Thoracic aorta (tissue), 2 donors: ENCODE results near the gene XIST. TPM values are rescaled to one million over a fixed set of nuclear protein-coding genes. Genes with fewer than 3 reads are reported as not detected.

Experiments used
- ATAC-seq: fragments of 150-250 bp; one replicate; pipeline ENCODE4 v1.8.0; 2017; ENCODE audit warnings: low read depth; ENCODE audit not compliant: insufficient number of reproducible peaks, low FRiP score
- DNase-seq: peaks from one replicate; pipeline ENCODE4 v3.0.0-alpha.2; 2020; ENCODE audit warnings: low spot score
- H3K27ac ChIP-seq, 2 donors: fragments of 200-600 bp; sonication (generic); 1 replicate in 1 of 2; 2 replicates in 1 of 2; pipeline ENCODE4 v1.5.1; 2016; ENCODE audit warnings: mild to moderate bottlenecking in 2 of 2, moderate library complexity in 2 of 2
- H3K27me3 ChIP-seq: fragments of 200-600 bp; sonication (generic); replicated peaks from 2 replicates; pipeline ENCODE4 v1.6.0; 2016; ENCODE audit warnings: mild to moderate bottlenecking; ENCODE audit not compliant: insufficient read depth
- H3K36me3 ChIP-seq: fragments of 200-600 bp; sonication (generic); one replicate; pipeline ENCODE4 v1.5.1; 2016
- H3K4me1 ChIP-seq, 2 donors: fragments of 200-600 bp; sonication (generic); 1 replicate in 1 of 2; 2 replicates in 1 of 2; pipeline versions ENCODE4 v1.5.1 to v1.6.0; 2016; ENCODE audit warnings: low read depth in 2 of 2, mild to moderate bottlenecking in 1 of 2; ENCODE audit not compliant: control insufficient read depth in 1 of 2
- H3K4me3 ChIP-seq: fragments of 200-600 bp; sonication (generic); 2 replicates; pipeline ENCODE4 v1.5.1; 2016; ENCODE audit warnings: mild to moderate bottlenecking
- H3K9me3 ChIP-seq: fragments of 200-600 bp; sonication (generic); 2 replicates; pipeline ENCODE4 v1.5.1; 2016
- total RNA-seq, 2 donors: library from RNA; depleted of rRNA; stranded (reverse); fragments of >200 nt; gene quantifications; one replicate each; pipeline versions ENCODE4 v1.1.0 to v1.2.3, GENCODE V29; 2016
- TF ChIP-seq, protein P1 (sequence below): fragments of 200-600 bp; sonication (generic); IDR thresholded peaks from one replicate; pipeline ENCODE4 v1.5.1; 2019; ENCODE audit warnings: antibody characterized with exemption

The XIST gene
- total RNA-seq, 2 donors from 2014 or later, result 0.42 TPM; not detected in 1

DNA sequence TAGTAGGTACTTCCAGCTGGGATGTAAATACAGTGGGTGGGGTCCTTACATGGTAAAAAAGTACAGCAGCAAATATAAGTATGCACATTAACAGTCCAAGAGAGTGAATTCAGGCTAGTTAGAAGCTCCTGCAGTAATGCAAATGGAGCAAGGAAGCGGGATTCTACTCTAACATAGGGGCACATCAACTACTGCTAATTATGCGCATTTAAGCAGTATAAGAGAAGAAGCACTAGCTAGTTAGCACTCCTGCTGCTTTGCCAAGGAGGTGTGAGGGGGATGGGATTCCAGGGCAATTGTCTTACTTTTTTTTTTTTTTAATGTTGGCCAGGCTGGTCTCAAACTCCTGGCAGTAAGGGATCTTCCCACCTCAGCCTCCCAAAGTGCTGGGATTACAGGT is 5.4 kb downstream of the XIST start:
- no peaks in the 10 kb centered on the region for H3K27me3 ChIP-seq
- DNase-seq (no peak), ATAC-seq (no peak)
- H3K36me3 ChIP-seq, result no peaks in the 10 kb centered on the region
- H3K4me3 ChIP-seq, result no peak overlapping the region
- H3K4me1 ChIP-seq, result no peaks in the 10 kb centered on the region
- no peak overlapping the region for H3K27ac ChIP-seq
- TF ChIP-seq, protein P1, sequence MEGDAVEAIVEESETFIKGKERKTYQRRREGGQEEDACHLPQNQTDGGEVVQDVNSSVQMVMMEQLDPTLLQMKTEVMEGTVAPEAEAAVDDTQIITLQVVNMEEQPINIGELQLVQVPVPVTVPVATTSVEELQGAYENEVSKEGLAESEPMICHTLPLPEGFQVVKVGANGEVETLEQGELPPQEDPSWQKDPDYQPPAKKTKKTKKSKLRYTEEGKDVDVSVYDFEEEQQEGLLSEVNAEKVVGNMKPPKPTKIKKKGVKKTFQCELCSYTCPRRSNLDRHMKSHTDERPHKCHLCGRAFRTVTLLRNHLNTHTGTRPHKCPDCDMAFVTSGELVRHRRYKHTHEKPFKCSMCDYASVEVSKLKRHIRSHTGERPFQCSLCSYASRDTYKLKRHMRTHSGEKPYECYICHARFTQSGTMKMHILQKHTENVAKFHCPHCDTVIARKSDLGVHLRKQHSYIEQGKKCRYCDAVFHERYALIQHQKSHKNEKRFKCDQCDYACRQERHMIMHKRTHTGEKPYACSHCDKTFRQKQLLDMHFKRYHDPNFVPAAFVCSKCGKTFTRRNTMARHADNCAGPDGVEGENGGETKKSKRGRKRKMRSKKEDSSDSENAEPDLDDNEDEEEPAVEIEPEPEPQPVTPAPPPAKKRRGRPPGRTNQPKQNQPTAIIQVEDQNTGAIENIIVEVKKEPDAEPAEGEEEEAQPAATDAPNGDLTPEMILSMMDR, result no peak
- H3K9me3 ChIP-seq, result no peaks in the 10 kb centered on the region

DNA sequence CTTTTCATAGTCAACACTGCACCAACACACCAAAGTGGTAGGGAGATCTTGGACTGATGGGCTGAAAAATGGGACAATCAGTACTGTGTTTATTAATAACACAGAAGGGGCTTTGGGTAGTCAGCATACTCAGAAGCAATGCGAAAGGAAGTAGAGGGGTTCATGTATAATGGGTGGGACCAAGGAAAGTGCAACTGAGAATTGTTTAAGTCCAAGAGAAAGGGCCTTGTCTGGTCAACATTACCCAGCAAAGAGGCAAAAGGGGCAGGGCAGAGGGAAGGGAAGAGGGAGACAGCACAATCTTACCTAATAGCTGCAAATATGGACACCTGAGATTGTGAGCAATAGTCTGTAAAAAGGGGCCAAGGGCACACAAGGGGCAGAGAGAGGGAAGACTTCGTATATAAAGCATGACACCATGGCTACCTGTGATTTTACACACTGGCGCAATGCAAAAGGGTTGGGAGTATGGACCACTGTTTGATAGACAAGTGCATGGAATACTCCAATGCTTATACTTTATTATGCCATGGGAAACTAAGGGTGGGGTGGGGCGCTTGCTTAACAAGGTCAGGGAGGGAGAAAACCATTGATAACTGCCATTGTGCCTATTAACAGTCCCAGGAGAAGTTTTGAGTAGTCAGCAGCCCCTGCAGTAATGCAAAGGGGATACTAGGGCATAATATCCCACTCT is 9.8 kb downstream of the XIST start:
- no peaks in the 10 kb centered on the region for H3K9me3 ChIP-seq
- H3K4me1 ChIP-seq, result no peaks in the 10 kb centered on the region
- TF ChIP-seq, protein P1, result no peak
- H3K27ac ChIP-seq, result no peak overlapping the region
- no peaks in the 10 kb centered on the region for H3K36me3 ChIP-seq
- H3K4me3 ChIP-seq, result no peak overlapping the region
- ATAC-seq (no peak), DNase-seq (no peak)
- H3K27me3 ChIP-seq, result no peaks in the 10 kb centered on the region

DNA sequence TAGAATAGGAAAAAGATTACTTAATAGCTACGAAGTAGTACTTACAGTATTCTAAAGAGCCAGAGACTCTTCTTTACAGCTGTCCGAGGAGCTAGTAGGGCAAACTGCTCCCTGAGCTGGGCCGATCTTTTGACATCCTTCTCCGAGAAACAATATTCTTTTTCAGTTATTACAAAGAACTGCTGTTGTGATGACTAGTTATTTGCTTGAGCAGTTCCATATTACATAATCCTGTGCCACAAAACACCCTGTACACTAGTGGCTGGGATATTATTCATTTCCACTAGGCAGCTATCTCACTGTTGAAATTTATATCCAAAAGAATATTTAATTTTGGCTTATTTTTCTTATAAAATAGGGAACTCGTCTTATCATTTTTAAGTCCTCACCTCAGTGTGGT is 11.2 kb downstream of the XIST start:
- H3K27me3 ChIP-seq, result no peaks in the 10 kb centered on the region
- no peak for DNase-seq
- TF ChIP-seq, protein P1, result no peak
- H3K36me3 ChIP-seq, result no peaks in the 10 kb centered on the region
- no peaks in the 10 kb centered on the region for H3K9me3 ChIP-seq
- no peaks in the 10 kb centered on the region for H3K4me1 ChIP-seq
- no peak overlapping the region for H3K27ac ChIP-seq
- no peak overlapping the region for H3K4me3 ChIP-seq
- no peak for ATAC-seq

DNA sequence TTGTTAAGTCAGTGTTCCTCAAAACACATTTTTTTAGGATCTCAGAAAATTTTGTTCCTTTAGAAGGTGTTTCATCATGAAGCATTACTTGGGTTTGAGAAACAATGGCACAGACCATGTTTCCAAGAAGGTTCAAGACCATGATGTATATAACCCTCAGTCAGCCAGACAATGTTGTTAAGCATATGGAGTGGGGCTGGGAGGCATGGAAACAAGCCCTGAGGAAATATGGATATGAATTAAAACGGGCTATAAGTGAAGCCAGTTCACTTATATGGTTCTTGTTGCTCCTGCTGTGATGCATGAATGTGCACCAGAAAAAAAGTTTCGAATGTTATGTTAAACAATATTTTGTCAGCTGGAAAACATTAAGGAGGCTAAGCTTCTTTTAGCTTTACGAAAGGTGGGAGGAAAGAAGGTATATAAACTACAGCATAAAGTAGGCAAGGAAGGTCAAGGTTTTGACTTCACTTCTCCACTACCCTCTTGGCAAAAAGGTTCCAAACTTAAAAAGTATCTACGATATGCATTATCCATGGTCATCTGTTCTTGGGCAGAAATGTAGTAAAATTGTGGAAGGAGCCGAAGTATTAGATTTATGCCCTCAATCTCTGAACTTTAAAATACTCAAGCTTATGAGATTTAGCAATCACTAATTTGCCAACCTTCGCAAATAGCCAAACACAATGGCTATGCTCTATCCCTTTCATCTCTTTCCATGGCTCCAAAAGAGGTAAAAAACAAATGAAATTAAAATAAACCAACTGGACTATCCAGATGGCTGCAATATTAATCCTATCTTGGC is 12.2 kb downstream of the XIST start:
- Histone ChIP-seq H3K9me3 (no peaks in the 10 kb centered on the region), H3K4me3 (no peak overlapping the region), H3K4me1 (no peaks in the 10 kb centered on the region), H3K27ac (no peak overlapping the region), H3K27me3 (no peaks in the 10 kb centered on the region), H3K36me3 (no peaks in the 10 kb centered on the region)
- DNase-seq, result no peak
- no peak for ATAC-seq
- TF ChIP-seq, protein P1, result no peak

DNA sequence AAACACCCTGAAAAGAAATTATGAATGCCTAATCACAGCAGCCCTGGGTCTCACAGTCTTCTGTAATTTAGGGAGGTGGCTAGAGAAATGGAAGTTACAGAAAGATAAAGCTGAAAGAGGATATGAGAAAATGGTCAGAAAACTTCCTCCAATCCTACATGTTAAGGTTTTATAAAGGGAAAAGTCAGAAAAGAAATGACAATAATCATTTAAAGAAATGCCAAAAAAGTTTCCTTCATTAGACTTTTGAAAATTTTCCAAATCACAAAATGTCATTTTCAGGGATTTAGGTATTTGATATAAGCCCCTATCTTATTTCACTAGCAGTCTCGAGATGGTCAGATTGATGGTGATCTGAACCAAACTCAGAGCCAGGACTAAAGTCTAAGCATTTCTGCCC is 13.4 kb downstream of the XIST start:
- ATAC-seq (no peak), DNase-seq (no peak)
- Histone ChIP-seq H3K27ac (no peak overlapping the region), H3K36me3 (no peaks in the 10 kb centered on the region), H3K4me3 (no peak overlapping the region), H3K27me3 (no peaks in the 10 kb centered on the region), H3K4me1 (no peaks in the 10 kb centered on the region), H3K9me3 (no peaks in the 10 kb centered on the region)
- TF ChIP-seq, protein P1, result no peak
